ENCODE measurements around the gene ABAT. TPM values are rescaled to one million over a fixed set of nuclear protein-coding genes. Genes with fewer than 3 reads are reported as not detected.
"Not testable (repeated sequence)": the region's sequence is repeated elsewhere in the genome, so short reads cannot be mapped to it uniquely, and the experiment has no call there.

Gene ABAT
- total and polyA plus RNA-seq, 10 of the 15 experiments (the other 5 are each of a cell fraction or from before 2014, with no cell fraction given): 1.0 to 10.6 (median 1.9) TPM

DNA sequence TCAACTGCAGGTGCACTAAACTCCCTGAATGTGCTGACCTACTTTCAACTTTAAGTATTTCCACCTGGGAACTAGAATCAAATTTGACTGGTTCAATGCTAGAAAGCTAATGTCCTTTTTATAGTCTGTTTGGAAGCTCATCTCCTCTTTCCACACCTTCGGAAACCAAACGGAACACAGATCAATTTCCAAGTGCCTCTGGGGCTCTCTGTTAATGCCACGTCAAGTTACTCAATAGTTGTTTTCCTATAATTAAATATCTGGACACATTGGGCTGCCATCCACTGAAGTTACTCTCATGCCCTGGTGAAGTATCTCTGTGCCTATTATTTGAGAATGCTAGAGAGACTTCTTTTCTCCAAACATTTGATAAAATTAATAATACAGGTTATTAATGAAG lies 29.7 kb downstream of the ABAT start:
- RAD21 ChIA-PET (ENCODE audit: unreplicated experiment): no interaction called here
- no peak for ATAC-seq
- no peaks in the 10 kb centered on the region; the same call in 2 of the 3 replicates for H3K9me3 ChIP-seq (replicated peaks; ENCODE audit: control insufficient read depth, insufficient read depth, low read length)
- H4K20me1 ChIP-seq (ENCODE audit: control insufficient read depth, insufficient read depth): no peaks in the 10 kb centered on the region
- no peak overlapping the region for H3K4me3 ChIP-seq
- BruUV-seq (replicated peaks): no TSS peak
- no peak overlapping the region for H3K4me2 ChIP-seq (ENCODE audit: control insufficient read depth, insufficient read depth)
- H3K36me3 ChIP-seq (ENCODE audit: control insufficient read depth in 2 of 2, insufficient read depth in 2 of 2, low read length in 1 of 2): no peaks in the 10 kb centered on the region
- no peak overlapping the region for H3K27ac ChIP-seq (ENCODE audit: control insufficient read depth, insufficient read depth)
- WGBS (ENCODE audit: insufficient coverage, insufficient replicate concordance, low lambda C conversion rate, missing lambda C conversion rate): 74% methylated on average over 3 of the region's 3 CpGs
- intact Hi-C loops (cut with micrococcal nuclease; ENCODE audit: unreplicated experiment): no loop called here
- in situ Hi-C loops (cut with MboI): no loop called here
- no peak for FAIRE-seq
- DNase-seq (ENCODE audit: low read depth, low spot score): no peak
- H3K4me1 ChIP-seq (ENCODE audit: control insufficient read depth, insufficient read depth, low read length): no peaks in the 10 kb centered on the region
- SMC1A ChIA-PET (ENCODE audit: uncharacterized antibody, unreplicated experiment): no interaction called here
- no peak overlapping the region for H2AFZ ChIP-seq (ENCODE audit: control insufficient read depth, low read depth, low read length)
- POLR2A ChIA-PET: no interaction called here
- no peaks in the 10 kb centered on the region for H3K79me2 ChIP-seq (ENCODE audit: control insufficient read depth, insufficient read depth, low read length)
- no peak overlapping the region for H3K9ac ChIP-seq (ENCODE audit: control insufficient read depth, insufficient read depth, low read length)
- H3K27me3 ChIP-seq (replicated peaks in 1 of 2; ENCODE audit: control insufficient read depth in 2 of 2, insufficient read depth in 2 of 2, low read length in 1 of 2): no peaks in the 10 kb centered on the region
- CTCF ChIA-PET: interaction anchor here (0.9 kb wide), 1 partner anchor 149 kb away, joined by 3 read pairs; no protein-coding TSS in a partner anchor
- TF ChIP-seq SREBF2 (IDR thresholded peaks at IDR 0.05; ENCODE audit: low read length) (no peak), EZH2 (IDR thresholded peaks at IDR 0.05; ENCODE audit: borderline replicate concordance, control insufficient read depth, low read depth, low read length) (no peak), HDAC2 (IDR thresholded peaks at IDR 0.05) (no peak), TCF7 (IDR thresholded peaks at IDR 0.05; ENCODE audit: borderline replicate concordance) (no peak), RBBP5 (conservative IDR thresholded peaks at IDR 0.05) (no peak), HDAC6 (IDR thresholded peaks at IDR 0.05; ENCODE audit: unreplicated experiment) (no peak), KLF5 (IDR thresholded peaks at IDR 0.05; ENCODE audit: partially characterized antibody) (no peak), ASH2L (IDR thresholded peaks at IDR 0.05; ENCODE audit: borderline replicate concordance, low read depth) (no peak), RELA (IDR thresholded peaks at IDR 0.05; ENCODE audit: borderline replicate concordance, partially characterized antibody) (no peak), E4F1 (IDR thresholded peaks at IDR 0.05; ENCODE audit: borderline replicate concordance, partially characterized antibody) (no peak), ATF3 (IDR thresholded peaks at IDR 0.05; ENCODE audit: borderline replicate concordance, extremely low read depth, low read depth, low read length) (no peak)

GRCh38 chr16:8705100-8705822 lies 30.8 kb downstream of the ABAT start:
- H3K4me2 ChIP-seq (ENCODE audit: control insufficient read depth, insufficient read depth); H3K9ac ChIP-seq (ENCODE audit: control insufficient read depth, insufficient read depth, low read length); H3K36me3 ChIP-seq (ENCODE audit: control insufficient read depth in 2 of 2, insufficient read depth in 2 of 2, low read length in 1 of 2); FAIRE-seq; H3K79me2 ChIP-seq (ENCODE audit: control insufficient read depth, insufficient read depth, low read length); H4K20me1 ChIP-seq (ENCODE audit: control insufficient read depth, insufficient read depth); H3K27ac ChIP-seq (ENCODE audit: control insufficient read depth, insufficient read depth); H3K9me3 ChIP-seq (replicated peaks; ENCODE audit: control insufficient read depth, insufficient read depth, low read length); RAD21 ChIA-PET (ENCODE audit: unreplicated experiment); DNase-seq (ENCODE audit: low read depth, low spot score); intact Hi-C loops (cut with micrococcal nuclease; ENCODE audit: unreplicated experiment); H3K4me1 ChIP-seq (ENCODE audit: control insufficient read depth, insufficient read depth, low read length); BruUV-seq (replicated peaks); H2AFZ ChIP-seq (ENCODE audit: control insufficient read depth, low read depth, low read length); in situ Hi-C loops (cut with MboI); ATAC-seq; POLR2A ChIA-PET; H3K27me3 ChIP-seq (replicated peaks in 1 of 2; ENCODE audit: control insufficient read depth in 2 of 2, insufficient read depth in 2 of 2, low read length in 1 of 2); H3K4me3 ChIP-seq: not testable (repeated sequence)
- CTCF ChIA-PET: interaction anchor here (0.9 kb wide), 1 partner anchor 29 kb away, joined by 3 read pairs; no protein-coding TSS in a partner anchor
- 29% methylated on average over 4 of the region's 4 CpGs for WGBS (ENCODE audit: insufficient coverage, insufficient replicate concordance, low lambda C conversion rate, missing lambda C conversion rate)
- SMC1A ChIA-PET (ENCODE audit: uncharacterized antibody, unreplicated experiment): interaction anchor here (0.9 kb wide), 1 partner anchor 35 kb away, joined by 3 read pairs; no protein-coding TSS in a partner anchor

Data from GM12878 (cell line).